Measurements from ENCODE around the gene XRN1.
A peak's percentile ranks its signal among the peaks of the same experiment; 100 is the strongest.
"Not testable (repeated sequence)": the region's sequence is repeated elsewhere in the genome, so short reads cannot be mapped to it uniquely, and the experiment has no call there.

The XRN1 gene

GRCh38 chr3:142352698-142353097 lies 95.1 kb downstream of the XRN1 start:
- not testable (repeated sequence) for DNase-seq (ENCODE audit: low read depth in 3 of 3, low spot score in 1 of 3)

GRCh38 chr3:142348460-142348859 lies 99.4 kb downstream of the XRN1 start:
- no peak for DNase-seq (ENCODE audit: low read depth in 3 of 3, low spot score in 1 of 3)

GRCh38 chr3:142337994-142338393 lies 109.8 kb downstream of the XRN1 start:
- no peak for DNase-seq (ENCODE audit: low read depth in 3 of 3, low spot score in 1 of 3)

- no peak for DNase-seq (ENCODE audit: low read depth in 3 of 3, low spot score in 1 of 3)
Observed at GRCh38 chr3:142332390-142332789, 115.4 kb downstream of the XRN1 start.

DNA sequence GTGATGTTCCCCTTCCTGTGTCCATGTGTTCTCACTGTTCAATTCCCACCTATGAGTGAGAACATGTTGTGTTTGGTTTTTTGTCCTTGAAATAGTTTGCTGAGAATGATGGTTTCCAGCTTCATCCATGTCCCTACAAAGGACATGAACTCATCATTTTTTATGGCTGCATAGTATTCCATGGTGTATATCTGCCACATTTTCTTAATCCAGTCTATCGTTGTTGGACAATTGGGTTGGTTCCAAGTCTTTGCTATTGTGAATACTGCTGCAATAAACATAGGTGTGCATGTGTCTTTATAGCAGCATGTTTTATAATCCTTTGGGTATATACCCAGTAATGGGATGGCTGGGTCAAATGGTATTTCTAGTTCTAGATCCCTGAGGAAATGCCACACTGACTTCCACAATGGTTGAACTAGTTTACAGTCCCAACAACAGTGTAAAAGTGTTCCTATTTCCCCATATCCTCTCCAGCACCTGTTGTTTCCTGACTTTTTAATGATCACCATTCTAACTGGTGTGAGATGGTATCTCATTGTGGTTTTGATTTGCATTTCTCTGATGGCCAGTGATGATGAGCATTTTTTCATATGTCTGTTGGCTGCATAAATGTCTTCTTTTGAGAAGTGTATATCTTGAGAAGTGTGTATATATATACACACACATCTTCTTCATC lies 123.4 kb downstream of the XRN1 start:
- DNase-seq (ENCODE audit: low read depth in 3 of 3, low spot score in 1 of 3) = not testable (repeated sequence)

DNA sequence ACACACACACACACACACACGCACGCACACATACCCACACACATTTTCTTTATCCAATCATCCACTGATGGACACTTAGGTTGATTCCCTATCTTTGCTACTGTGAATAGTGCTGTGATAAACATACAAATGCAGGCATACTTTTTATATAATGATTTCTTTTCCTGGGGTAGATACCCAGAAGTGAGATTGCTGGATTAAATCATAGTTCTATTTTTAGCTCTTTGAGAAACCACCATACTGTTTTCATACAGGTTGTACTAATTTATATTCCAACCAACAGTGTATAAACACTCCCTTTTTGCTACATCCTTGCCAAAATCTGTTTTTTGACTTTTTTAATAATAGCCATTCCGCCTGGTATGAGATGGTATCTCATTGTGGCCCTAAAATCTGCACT lies 127.9 kb downstream of the XRN1 start:
- DNase-seq (ENCODE audit: low read depth in 3 of 3, low spot score in 1 of 3) = no peak

- no peak for DNase-seq (ENCODE audit: low read depth in 3 of 3, low spot score in 1 of 3)
Observed at GRCh38 chr3:142319094-142319493, 128.7 kb downstream of the XRN1 start.

DNA sequence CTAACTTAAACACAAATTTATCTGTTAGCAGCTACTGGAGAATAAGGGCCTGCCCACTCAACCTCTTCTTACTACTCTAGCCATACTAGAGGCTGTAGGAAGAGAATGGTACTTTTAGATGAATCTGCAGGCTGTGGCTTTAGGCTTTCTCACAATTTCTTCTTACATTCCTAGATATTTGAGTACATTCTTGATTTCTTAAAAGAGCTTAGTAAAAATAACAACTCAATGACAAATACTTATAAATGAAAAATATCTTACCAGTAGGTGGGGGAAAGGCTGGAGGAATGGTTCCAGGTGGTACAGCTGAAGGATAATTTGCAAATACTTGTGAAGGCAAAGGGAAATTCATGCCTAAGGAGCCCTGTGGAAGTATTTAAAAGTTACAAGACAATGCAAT lies 129.5 kb downstream of the XRN1 start:
- no peak for DNase-seq (ENCODE audit: low read depth in 3 of 3, low spot score in 1 of 3)

- not testable (repeated sequence) for DNase-seq (ENCODE audit: low read depth in 3 of 3, low spot score in 1 of 3)
Observed at GRCh38 chr3:142315978-142316388, 131.9 kb downstream of the XRN1 start.

- DNase-seq (ENCODE audit: low read depth in 3 of 3, low spot score in 1 of 3) = no peak
Observed at GRCh38 chr3:142315083-142315482, 132.8 kb downstream of the XRN1 start.

DNA sequence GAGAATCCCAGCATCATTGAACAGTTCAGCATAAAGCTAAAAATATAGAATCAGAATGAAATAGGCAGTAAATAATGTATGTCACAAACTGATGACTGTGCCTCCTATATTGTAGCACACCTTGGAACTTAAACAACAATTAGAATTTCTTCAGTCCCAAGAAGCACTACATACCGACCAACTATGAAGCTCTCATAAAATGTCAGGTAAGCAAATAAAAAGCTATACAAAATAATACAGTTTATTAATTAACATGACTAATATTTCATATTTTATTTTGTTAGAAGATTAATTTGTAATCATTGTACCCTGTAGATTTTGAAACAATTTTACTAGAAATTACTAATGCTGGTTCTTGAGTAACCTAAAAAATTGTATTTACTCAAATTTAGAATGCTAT lies 137.4 kb downstream of the XRN1 start:
- DNase-seq (ENCODE audit: low read depth in 3 of 3, low spot score in 1 of 3) = no peak

- not testable (repeated sequence) for DNase-seq (ENCODE audit: low read depth in 3 of 3, low spot score in 1 of 3)
Observed at GRCh38 chr3:142302847-142303246, 145.0 kb downstream of the XRN1 start.

GRCh38 chr3:142298626-142299025 lies 149.2 kb downstream of the XRN1 start:
- DNase-seq (ENCODE audit: low read depth in 3 of 3, low spot score in 1 of 3) = no peak

- no peak for DNase-seq (ENCODE audit: low read depth in 3 of 3, low spot score in 1 of 3)
Observed at GRCh38 chr3:142296507-142296906, 151.3 kb downstream of the XRN1 start.

DNA sequence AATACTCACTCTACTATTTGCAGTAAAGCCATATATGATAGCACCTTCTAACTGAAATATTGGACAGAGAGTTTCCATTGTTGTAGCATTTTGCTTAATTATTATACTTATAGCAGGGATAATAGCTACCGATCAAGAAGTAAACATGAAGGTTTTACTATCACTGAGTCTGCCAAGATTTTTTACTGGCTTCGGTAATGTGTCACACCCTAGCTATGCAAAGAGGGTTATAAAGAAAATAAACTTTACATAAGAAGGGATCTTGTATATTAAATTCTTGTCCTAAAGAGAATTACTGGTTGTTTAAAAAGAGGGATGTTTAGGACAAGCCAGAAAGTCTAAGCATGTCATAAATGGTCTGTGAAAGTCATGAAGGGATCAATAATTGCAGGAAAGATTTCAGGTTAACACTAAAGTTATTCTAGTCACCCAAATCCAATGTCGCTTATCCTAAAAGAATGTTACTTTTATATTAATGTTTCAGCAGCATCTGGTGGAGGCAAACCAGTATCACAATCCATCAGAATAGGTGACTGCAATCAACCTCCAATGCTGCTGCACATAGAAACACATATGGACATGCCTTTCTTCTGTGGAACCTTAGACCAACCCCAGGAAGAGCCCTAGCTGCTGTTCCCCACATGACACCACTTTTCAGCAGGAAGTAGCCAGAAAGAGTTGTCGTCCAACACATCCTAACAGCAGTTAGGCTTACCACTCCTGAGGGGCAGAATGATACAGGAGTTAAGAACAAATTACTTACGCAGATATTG lies 159.8 kb downstream of the XRN1 start:
- DNase-seq (ENCODE audit: low read depth in 3 of 3, low spot score in 1 of 3) = no peak

DNA sequence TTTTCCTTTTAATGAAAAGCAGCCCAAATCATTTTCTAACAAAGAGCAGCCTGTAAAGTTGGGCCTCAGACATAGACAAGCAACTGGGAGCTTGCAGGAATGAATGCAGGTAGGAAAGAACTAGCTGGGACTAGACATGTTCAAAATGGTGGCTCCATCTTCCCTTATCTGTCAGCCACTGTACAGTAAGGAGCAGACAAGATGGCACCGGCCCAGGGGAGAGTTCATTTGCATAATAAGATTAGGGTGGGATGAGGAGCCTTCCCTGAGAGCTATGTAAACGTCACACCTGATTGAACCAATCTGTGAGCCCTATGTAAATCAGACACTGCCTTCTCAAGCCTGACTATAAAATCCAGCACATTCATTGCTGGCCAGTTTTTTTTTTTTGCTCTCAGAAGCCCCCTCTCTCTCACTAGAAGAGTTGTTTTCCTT lies 162.7 kb downstream of the XRN1 start:
- no peak for DNase-seq (ENCODE audit: low read depth in 3 of 3, low spot score in 1 of 3)

DNA sequence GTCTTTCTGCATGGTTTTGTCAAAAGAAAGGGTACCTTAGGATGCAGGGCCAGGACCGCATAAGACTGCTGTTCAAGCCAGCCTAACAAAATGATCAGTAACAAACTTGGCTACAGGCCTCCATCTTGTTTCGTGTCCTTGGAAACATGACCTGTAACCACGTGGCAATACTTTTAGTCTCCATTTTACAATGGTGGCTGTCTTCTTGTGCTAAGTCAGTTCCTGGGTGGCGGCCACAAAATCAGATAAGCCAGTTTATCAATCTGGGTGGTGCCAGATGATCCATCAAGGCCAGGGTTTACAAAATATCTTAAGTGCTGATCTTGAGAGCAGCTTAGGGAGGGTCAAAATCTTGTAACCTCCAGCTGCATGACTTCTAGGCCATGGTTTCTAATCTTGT lies 165.3 kb downstream of the XRN1 start:
- DNase-seq (ENCODE audit: low read depth in 3 of 3, low spot score in 1 of 3) = no peak

DNA sequence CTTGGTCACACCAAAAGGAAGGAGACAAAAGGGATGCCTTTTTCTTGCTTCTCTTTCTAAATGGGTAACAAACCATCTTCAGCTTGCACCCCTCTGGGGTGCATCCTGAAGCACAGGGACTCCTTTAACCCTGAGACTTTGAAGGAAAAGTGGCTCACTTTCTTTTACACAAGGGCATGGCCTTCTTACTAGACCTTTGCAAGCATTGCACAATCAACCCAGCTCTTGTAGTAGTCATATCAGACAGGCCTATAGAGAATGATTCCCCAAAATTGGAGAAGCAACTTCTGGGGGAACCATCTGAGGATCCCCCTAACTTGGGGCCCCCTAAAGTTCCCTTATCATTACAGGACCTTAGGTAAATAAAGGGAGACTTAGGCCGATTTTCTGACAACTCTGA lies 166.4 kb downstream of the XRN1 start:
- no peak for DNase-seq (ENCODE audit: low read depth in 3 of 3, low spot score in 1 of 3)

DNA sequence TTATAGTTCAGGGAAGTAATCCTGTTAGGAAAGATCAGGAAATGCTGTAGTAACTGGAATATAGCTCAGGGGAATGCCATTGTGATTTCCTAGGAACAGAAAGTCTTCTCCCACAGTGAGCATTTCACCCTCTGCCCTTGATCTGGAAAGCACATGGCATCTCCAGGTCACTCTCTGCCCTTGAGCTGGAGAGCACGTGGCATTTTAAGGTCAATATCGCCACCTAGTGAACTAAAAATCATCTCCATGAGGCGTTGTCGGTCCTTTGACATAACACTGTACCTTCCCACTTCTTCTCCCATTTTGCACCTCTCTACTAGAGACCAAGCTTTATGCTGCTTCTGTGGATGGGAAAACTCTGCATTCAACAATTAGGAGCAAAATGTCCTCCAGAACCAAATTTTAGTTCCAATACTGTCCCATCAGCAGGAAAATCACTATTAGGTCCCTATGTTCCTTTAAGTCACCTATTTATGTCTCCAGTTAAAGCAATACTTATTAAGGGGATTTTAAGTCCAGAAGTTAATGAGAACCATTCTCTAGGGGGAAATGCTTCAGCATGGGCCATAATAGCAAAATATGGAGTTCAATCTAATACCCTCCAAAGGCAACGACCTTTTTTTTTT lies 167.8 kb downstream of the XRN1 start:
- peak in 2 of 3 donors; percentile 2 to 18 for DNase-seq (ENCODE audit: low read depth in 3 of 3, low spot score in 1 of 3)

DNA sequence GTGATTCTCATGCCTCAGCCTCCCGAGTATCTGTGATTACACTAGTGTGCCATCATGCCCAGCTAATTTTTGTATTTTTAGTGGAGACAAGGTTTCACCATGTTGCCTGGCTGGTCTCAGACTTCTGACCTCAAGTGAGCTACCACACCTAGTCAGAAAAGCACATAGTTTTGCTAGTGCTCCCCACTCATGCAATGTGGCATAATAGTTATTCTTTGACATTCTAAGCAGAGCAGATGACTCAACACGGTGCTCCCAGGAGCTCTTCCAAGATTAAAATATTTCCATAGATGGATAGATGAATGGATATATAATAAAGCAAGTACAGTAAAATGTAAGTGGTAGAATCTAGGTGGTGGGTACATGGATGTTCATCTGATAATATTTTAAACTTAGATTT lies 169.4 kb downstream of the XRN1 start:
- DNase-seq (ENCODE audit: low read depth in 3 of 3, low spot score in 1 of 3) = no peak

- DNase-seq (ENCODE audit: low read depth in 3 of 3, low spot score in 1 of 3) = no peak
Observed at GRCh38 chr3:142276781-142277180, 171.1 kb downstream of the XRN1 start.

DNA sequence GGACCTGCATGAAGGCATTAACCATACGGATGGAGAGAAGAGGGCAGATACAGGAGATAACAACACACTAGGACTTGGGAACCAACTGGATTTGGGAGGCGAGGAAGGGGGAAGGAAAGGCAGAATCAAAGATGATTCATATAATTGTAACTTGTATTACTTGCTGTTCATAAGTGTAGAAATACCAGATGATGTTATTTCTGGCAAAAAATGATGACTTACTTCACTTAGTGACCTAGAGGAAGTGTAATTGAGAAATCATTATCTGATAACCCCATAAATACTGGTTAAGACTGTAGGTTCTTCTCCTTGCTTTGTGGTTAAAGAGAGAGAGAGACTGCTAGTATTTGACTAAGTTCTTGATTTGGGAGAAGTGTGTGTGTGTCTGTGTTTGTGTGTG lies 172.0 kb downstream of the XRN1 start:
- no peak for DNase-seq (ENCODE audit: low read depth in 3 of 3, low spot score in 1 of 3)

All from stimulated activated CD4-positive, alpha-beta T cell treated with anti-CD3 and anti-CD28 coated beads, TNF-alpha, amount 100 ng/mL, for 1 hour (primary cell).